HCT116 (cell line): ENCODE data around the gene CCSER1. TPM values are rescaled to one million over a fixed set of nuclear protein-coding genes. Genes with fewer than 3 reads are reported as not detected.

ENCODE experiments used
- ATAC-seq: fragments of 200-7000 bp; cut with Tn5 transposase; 2 replicates; pipeline ENCODE4 v1.9.1; 2020; ENCODE audit warnings: mild to moderate bottlenecking, moderate library complexity
- BruUV-seq: library from RNA; stranded (reverse); fragments of 400-500 nt; replicated peaks from 2 replicates; lab custom pipeline; 2021; lab: Mats Ljungman, UMichigan
- CTCF ChIA-PET: fragments of 300-600 bp; sonication (Branson Sonifier 250); formaldehyde crosslinking; loops from one replicate; lab custom pipeline; 2021; ENCODE audit warnings: antibody characterized with exemption; lab: Charles Lee
- POLR2A ChIA-PET: fragments of 300-600, 350-600 bp; sonication (Branson Sonifier 250); formaldehyde crosslinking; loops from one replicate; lab custom pipeline; 2021; ENCODE audit warnings: antibody characterized with exemption; lab: Charles Lee
- RAD21 ChIA-PET, 2 experiments: fragments of 300-600 bp; sonication (Branson Sonifier 250); formaldehyde crosslinking; loops; one replicate each; lab custom pipeline; 2023; ENCODE audit warnings: low total read pairs in 2 of 2; ENCODE audit not compliant: uncharacterized antibody in 2 of 2, unreplicated experiment in 2 of 2, low non-redundant PET in 1 of 2; lab: Charles Lee
- DNase-seq: peaks from one replicate; pipeline ENCODE4 v3.0.0-alpha.2; 2010; ENCODE audit warnings: low read depth, low spot score
- H2AFZ ChIP-seq: fragments of 200-600 bp; shearing (Covaris generic), sonication (generic); 2 replicates; pipeline ENCODE4 v1.6.1; 2017; ENCODE audit warnings: low read depth, mixed run types, mixed read lengths, antibody characterized with exemption, low read length; ENCODE audit not compliant: poor library complexity, severe bottlenecking
- H3K27ac ChIP-seq: 2 replicates; pipeline ENCODE4 v1.5.1; 2012; ENCODE audit warnings: low read depth, low read length
- H3K27me3 ChIP-seq: fragments of 200-600 bp; sonication (generic); 2 replicates; pipeline ENCODE4 v1.6.1; 2016; ENCODE audit warnings: mixed run types, low read length, mixed read lengths; ENCODE audit not compliant: insufficient read depth
- H3K36me3 ChIP-seq, 2 experiments: fragments of 200-500 bp in 1 of 2; fragments of 200-600 bp in 1 of 2; sonication (Bioruptor generic) in 1 of 2; sonication (generic) in 1 of 2; 2 replicates each; pipeline versions ENCODE4 v1.5.1 to v1.6.1; 2014 to 2016; ENCODE audit warnings: low read length in 2 of 2, inconsistent platforms in 1 of 2, mixed read lengths in 1 of 2, mixed run types in 1 of 2; ENCODE audit not compliant: insufficient read depth in 2 of 2, control insufficient read depth in 1 of 2
- H3K4me1 ChIP-seq, 2 experiments: fragments of 200-600 bp in 1 of 2; sonication (generic) in 1 of 2; 2 replicates each; pipeline versions ENCODE4 v1.5.1 to v1.6.1; 2012 to 2017; ENCODE audit warnings: low read length in 2 of 2, inconsistent platforms in 1 of 2, mild to moderate bottlenecking in 1 of 2, mixed read lengths in 1 of 2, mixed run types in 1 of 2, moderate library complexity in 1 of 2; ENCODE audit not compliant: insufficient read depth in 2 of 2, control insufficient read depth in 1 of 2
- H3K4me2 ChIP-seq: fragments of 200-600 bp; sonication (generic); 2 replicates; pipeline ENCODE4 v1.6.1; 2017; ENCODE audit warnings: mixed run types, low read length, mixed read lengths
- H3K4me3 ChIP-seq, 2 experiments: fragments of 200-600 bp in 1 of 2; sonication (generic) in 1 of 2; replicated peaks in 1 of 2; 2 replicates each; pipeline ENCODE4 v1.5.1; 2011 to 2016; ENCODE audit warnings: low read length in 2 of 2, control low read depth in 1 of 2, low read depth in 1 of 2, mild to moderate bottlenecking in 1 of 2, mixed read lengths in 1 of 2, mixed run types in 1 of 2
- H3K79me2 ChIP-seq: fragments of 200-600 bp; sonication (generic); 2 replicates; pipeline ENCODE4 v1.6.1; 2017; ENCODE audit warnings: mild to moderate bottlenecking, mixed run types, low read length, moderate library complexity, mixed read lengths; ENCODE audit not compliant: insufficient read depth
- H3K9ac ChIP-seq: fragments of 200-600 bp; sonication (generic); 2 replicates; pipeline ENCODE4 v1.6.1; 2016; ENCODE audit warnings: low read length, mixed read lengths
- H3K9me2 ChIP-seq: fragments of 200-600 bp; sonication (generic), shearing (Covaris generic); 2 replicates; pipeline ENCODE4 v1.6.1; 2017; ENCODE audit warnings: mixed run types, mild to moderate bottlenecking, moderate library complexity; ENCODE audit not compliant: insufficient read depth
- H3K9me3 ChIP-seq, 2 experiments: fragments of 200-500 bp in 1 of 2; fragments of 200-600 bp in 1 of 2; sonication (Bioruptor generic) in 1 of 2; sonication (generic) in 1 of 2; 2 replicates each; pipeline ENCODE4 v1.6.1; 2014 to 2017; ENCODE audit warnings: low read length in 2 of 2, mixed read lengths in 2 of 2, inconsistent platforms in 1 of 2, low read depth in 1 of 2, mild to moderate bottlenecking in 1 of 2, mixed run types in 1 of 2, moderate library complexity in 1 of 2; ENCODE audit not compliant: control insufficient read depth in 1 of 2, insufficient read depth in 1 of 2
- H4K20me1 ChIP-seq: fragments of 200-600 bp; sonication (generic), shearing (Covaris generic); 2 replicates; pipeline ENCODE4 v1.6.1; 2017; ENCODE audit warnings: mixed run types, mild to moderate bottlenecking, moderate library complexity; ENCODE audit not compliant: insufficient read depth
- CBX3 ChIP-seq: IDR thresholded peaks from 2 replicates; pipeline ENCODE4 v1.6.1; 2012; ENCODE audit warnings: low read depth
- EGR1 ChIP-seq: IDR thresholded peaks from 2 replicates; pipeline ENCODE4 v1.6.1; 2012; ENCODE audit warnings: low read depth
- ELF1 ChIP-seq: IDR thresholded peaks from 2 replicates; pipeline ENCODE4 v1.6.1; 2012; ENCODE audit warnings: low read depth, borderline replicate concordance
- EZH2 ChIP-seq: fragments of 200-600 bp; sonication (generic); IDR thresholded peaks from 2 replicates; pipeline ENCODE4 v1.6.1; 2017; ENCODE audit warnings: antibody characterized with exemption, mixed run types
- FOSL1 ChIP-seq: IDR thresholded peaks from 2 replicates; pipeline ENCODE4 v1.6.1; 2012; ENCODE audit warnings: low read depth
- JUND ChIP-seq: IDR thresholded peaks from 2 replicates; pipeline ENCODE4 v1.6.1; 2012
- POLR2A ChIP-seq: IDR thresholded peaks from 2 replicates; pipeline ENCODE4 v1.7.0; 2011; ENCODE audit warnings: borderline replicate concordance; ENCODE audit not compliant: insufficient read depth, insufficient read length; ENCODE audit errors: extremely low read depth
- POLR2AphosphoS5 ChIP-seq: IDR thresholded peaks from 2 replicates; pipeline ENCODE4 v1.6.1; 2011; ENCODE audit warnings: mild to moderate bottlenecking, low read depth, low read length, moderate library complexity
- RAD21 ChIP-seq: IDR thresholded peaks from 2 replicates; pipeline ENCODE4 v1.6.1; 2012; ENCODE audit warnings: low read depth, mild to moderate bottlenecking
- REST ChIP-seq: IDR thresholded peaks from 2 replicates; pipeline ENCODE4 v1.6.1; 2012; ENCODE audit warnings: low read depth
- SIN3A ChIP-seq: IDR thresholded peaks from 2 replicates; pipeline ENCODE4 v1.6.1; 2012; ENCODE audit warnings: low read depth
- SP1 ChIP-seq: IDR thresholded peaks from 2 replicates; pipeline ENCODE4 v1.6.1; 2012; ENCODE audit warnings: low read depth
- SRF ChIP-seq: IDR thresholded peaks from 2 replicates; pipeline ENCODE4 v1.6.1; 2012; ENCODE audit warnings: low read depth
- TCF7L2 ChIP-seq: IDR thresholded peaks from 2 replicates; pipeline ENCODE4 v1.7.0; 2011; ENCODE audit warnings: borderline replicate concordance, inconsistent platforms; ENCODE audit not compliant: insufficient read depth, insufficient read length; ENCODE audit errors: extremely low read depth
- YY1 ChIP-seq: IDR thresholded peaks from 2 replicates; pipeline ENCODE4 v1.6.1; 2011; ENCODE audit warnings: low read length, low read depth, moderate library complexity, mild to moderate bottlenecking; ENCODE audit not compliant: insufficient replicate concordance; ENCODE audit errors: extremely low read depth
- intact Hi-C: fragments of 100-400 bp; cut with micrococcal nuclease; formaldehyde crosslinking; loops from 2 replicates; pipeline ENCODE4 v1.10.0; 2022
- total RNA-seq: library from RNA; stranded (reverse); gene quantifications from one replicate; pipeline ENCODE4 v1.2.1, GENCODE V29; 2021; ENCODE audit not compliant: unreplicated experiment
- TF ChIP-seq, protein P1 (sequence below): IDR thresholded peaks from 2 replicates; pipeline ENCODE4 v1.6.1; 2012

CCSER1 gene
- total RNA-seq, 1 experiment from 2014 or later = 6.7 TPM

GRCh38 chr4:91513326-91513725, 1386.1 kb downstream of the CCSER1 start:
- CTCF ChIA-PET = no interaction called here
- RAD21 ChIA-PET = no interaction called here
- ATAC-seq = no peak
- H4K20me1 ChIP-seq = no peaks in the 10 kb centered on the region
- intact Hi-C loops = no loop called here
- no peak for DNase-seq
- no peak overlapping the region for H3K4me3 ChIP-seq
- H3K36me3 ChIP-seq = no peaks in the 10 kb centered on the region
- POLR2A ChIA-PET = no interaction called here
- no peak overlapping the region for H2AFZ ChIP-seq
- H3K27ac ChIP-seq = no peak overlapping the region
- H3K9me3 ChIP-seq = peaks cover 0 to 5% of the 10 kb centered on the region in 2 experiments; a peak in 2 of 4 replicates
- H3K4me1 ChIP-seq = no peaks in the 10 kb centered on the region
- H3K4me2 ChIP-seq = no peak overlapping the region
- BruUV-seq = no TSS peak
- H3K79me2 ChIP-seq = no peaks in the 10 kb centered on the region
- no peak overlapping the region for H3K9ac ChIP-seq
- TF ChIP-seq JUND (no peak), REST (no peak), EGR1 (no peak), TCF7L2 (no peak), RAD21 (no peak), YY1 (no peak), CBX3 (no peak), POLR2AphosphoS5 (no peak), SP1 (no peak), ELF1 (no peak), SIN3A (no peak), FOSL1 (no peak), SRF (no peak), POLR2A (no peak), EZH2 (no peak)
- TF ChIP-seq, protein P1, sequence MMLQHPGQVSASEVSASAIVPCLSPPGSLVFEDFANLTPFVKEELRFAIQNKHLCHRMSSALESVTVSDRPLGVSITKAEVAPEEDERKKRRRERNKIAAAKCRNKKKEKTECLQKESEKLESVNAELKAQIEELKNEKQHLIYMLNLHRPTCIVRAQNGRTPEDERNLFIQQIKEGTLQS = no peak
- H3K9me2 ChIP-seq = no peaks in the 10 kb centered on the region
- H3K27me3 ChIP-seq = no peaks in the 10 kb centered on the region
